GM12874 (cell line): ENCODE measurements around the gene EXPH5.

ENCODE experiments used
- CTCF ChIP-seq: IDR thresholded peaks from 2 replicates; pipeline ENCODE4 v1.5.1; 2011; ENCODE audit warnings: low read depth, mild to moderate bottlenecking, control low read depth, low read length, moderate library complexity; ENCODE audit not compliant: insufficient read depth

EXPH5 gene

GRCh38 chr11:108559340-108559739, 34.2 kb downstream of the EXPH5 start:
- no peak for TF ChIP-seq CTCF

- TF ChIP-seq CTCF, result no peak
Measured at GRCh38 chr11:108558222-108558621, 35.3 kb downstream of the EXPH5 start.

GRCh38 chr11:108556019-108556418, 37.5 kb downstream of the EXPH5 start:
- TF ChIP-seq CTCF, result no peak

GRCh38 chr11:108551651-108552462, 41.7 kb downstream of the EXPH5 start:
- TF ChIP-seq CTCF, result no peak

- no peak for TF ChIP-seq CTCF
Measured at GRCh38 chr11:108549319-108549885, 44.2 kb downstream of the EXPH5 start.

GRCh38 chr11:108545909-108546501, 47.6 kb downstream of the EXPH5 start:
- TF ChIP-seq CTCF, result no peak

- no peak for TF ChIP-seq CTCF
Measured at GRCh38 chr11:108543316-108543964, 50.1 kb downstream of the EXPH5 start.
